ENCODE data around the gene PPP1R15B.

PPP1R15B gene

DNA sequence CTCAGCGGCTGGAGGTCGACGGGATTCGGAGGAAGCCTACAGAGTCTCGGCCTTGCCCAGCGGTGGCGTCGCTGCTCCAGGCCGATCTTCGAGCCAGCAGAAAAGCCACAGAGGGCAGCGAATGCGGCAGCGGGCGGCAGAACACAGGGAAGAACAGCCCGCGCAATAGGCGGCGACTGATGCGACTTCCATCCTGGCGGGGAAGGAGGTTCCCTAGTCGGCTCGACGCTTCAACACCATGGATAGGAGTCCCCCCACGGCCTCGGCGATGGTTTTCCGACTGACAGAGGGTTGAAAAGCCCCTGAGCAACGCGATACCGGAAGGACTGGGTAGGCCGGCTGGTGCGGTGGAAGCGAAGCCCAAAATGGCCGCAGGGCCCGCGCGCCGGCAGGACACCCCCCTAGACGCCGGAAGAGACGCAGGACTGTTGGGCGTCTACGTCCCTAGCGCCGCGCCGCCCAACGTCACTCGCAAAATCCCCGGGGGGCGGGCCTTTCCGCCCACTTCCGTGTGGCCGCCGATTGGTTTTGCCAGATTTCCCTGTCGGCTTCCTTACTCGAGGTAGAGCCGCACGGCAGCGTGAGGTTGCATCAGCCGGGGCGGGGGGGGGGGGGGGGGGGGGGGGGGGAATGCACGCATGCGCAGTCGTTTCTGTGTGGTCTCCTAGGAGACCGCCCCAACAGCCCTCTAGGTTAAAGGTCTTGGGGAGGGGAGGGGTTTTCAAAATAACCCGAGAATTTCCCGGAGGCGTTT lies at the start of gene PPP1R15B:
PPP1R15B (minus strand) TSS at position 367 of the 754 bp plus-strand sequence. CDS start 406 bp downstream, outside the sequence.
- peak; percentile 75 for DNase-seq

DNA sequence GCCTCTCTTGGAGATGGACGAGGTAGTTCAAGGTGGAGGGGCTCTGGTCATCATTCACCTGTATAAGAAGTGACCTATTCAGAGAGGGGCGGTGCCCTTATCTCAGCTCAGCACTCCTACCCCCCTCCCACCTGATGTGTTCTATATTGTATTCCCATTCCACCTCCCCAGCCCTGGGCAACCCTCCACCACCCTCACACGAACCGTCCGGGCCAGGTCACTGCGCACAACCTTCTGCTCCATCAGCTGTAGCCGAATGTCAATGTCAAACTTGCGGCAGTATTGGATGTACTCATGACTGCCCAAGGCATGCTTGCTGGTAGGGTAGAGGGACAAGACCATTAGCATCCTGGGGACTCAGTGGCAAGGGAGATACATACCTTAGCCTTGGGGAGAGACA lies 48.7 kb upstream of the PPP1R15B start:
- no peak for DNase-seq

DNA sequence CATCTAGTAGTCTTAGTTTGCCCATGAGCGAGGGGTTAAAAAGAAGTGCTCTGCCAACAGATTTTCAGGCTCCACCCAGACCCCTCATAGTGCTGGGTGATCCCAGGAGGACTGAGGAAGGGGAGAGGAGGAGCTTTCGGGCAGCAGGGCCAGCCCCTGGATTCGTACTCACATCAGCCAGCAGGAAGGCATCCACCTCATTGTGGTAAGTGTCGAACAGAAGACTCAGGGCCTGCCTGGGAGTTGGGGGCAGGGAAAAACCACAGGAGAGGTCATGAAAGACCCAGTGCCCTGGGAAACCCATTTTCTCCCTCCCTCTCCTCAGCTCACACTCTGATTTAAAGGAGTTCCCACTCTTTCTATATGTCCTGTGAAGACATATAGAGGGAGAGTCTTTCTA lies 48.1 kb upstream of the PPP1R15B start:
- no peak for DNase-seq

DNA sequence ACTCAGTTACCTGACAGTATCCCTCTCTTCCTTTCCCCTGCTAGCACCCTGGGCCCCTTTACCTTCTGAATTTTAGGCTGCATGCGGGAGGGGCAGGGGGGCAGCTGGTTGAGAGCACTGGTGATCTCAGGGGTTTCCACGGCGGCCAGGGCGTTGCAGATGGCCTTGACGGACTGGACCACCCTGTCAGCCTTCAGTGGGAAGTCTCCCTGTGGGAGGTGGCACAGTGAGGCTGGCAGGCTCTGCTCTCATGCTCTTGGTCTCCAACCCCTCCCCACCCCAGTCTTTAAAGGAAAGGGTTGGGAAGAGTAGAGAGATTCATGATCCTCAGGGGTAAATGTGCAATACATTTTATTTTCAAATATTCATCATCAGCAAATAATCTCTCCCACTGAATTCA lies 46.0 kb upstream of the PPP1R15B start:
- DNase-seq, result no peak

DNA sequence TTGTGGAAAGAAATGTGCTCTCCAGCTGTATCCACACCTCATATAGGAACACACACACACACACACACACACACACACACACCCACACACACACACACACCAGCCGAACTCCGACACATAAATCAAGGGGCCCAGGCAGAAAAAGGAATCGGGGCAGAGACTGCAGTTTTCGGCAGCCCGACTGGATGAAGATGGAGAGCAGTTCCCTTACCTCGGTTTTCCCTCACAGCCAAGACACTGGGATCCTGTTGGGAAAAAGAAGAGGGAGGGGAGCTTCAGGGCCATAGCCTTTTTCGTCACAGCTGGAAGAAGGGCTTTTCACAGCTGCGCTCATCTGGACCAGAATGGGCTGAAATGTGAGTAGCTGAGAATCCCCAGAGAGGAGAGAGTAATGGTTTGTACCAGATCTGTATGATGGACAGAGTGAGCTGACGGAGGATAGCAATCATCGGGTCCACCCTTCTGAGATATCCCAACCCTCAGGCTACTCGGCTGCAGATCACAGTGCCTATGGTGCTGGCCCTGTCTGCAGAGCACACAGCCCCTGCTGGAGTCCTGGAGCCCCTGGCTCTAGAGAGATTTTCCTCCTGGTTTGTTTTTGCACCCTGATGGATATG lies 45.3 kb upstream of the PPP1R15B start:
- DNase-seq, result no peak

DNA sequence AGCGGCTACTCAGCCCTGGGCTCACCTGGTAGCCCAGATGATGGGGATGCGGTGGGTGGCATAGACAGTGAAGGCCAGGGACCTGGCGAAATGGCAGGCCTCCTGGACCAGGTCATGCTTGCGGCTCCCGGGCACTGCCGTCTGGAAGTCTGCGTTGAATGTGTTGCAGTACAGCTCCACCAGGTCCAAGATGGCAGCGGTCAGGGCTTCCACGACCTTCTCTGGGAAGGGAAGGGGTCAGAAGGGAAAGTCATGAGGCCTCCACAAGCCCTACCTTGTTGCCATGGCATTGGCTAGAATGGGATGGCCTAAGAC lies 44.2 kb upstream of the PPP1R15B start:
- no peak for DNase-seq

DNA sequence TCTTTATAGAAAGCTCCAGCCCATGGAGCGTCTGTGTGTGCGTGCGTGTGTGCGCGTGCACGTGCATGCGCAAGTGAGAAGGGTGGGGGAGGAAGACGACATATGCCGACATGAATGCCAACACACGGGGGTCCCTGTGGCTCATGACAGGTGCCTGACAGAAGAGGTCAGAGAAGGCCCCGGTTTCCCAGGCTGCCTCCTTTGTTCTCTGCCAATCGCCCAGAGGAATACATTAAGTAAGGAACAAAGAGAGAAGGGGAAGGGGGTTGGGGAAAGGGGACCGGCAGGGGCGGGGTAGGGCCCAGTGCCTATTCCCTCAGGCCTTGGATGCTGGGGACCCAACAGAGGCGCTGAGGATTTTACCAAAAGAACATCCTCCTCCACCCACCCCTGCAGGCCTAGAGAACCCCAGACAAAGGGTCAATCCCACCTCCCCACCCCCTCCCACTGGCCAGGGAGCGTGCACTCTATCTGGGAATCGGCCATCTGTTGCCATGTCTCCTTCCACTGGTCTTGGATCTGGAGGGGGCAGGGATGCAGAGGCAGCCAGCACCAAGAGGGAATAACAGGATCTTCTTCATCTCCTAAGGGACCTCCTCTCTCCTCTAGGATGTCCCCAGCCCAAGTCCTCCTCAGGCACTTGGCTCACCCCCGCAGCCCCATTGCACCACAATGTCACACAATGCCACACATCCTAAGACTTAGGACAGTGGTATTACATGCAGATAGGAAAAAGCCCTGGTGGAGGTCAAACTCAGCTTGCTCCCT lies 43.6 kb upstream of the PPP1R15B start:
- peak; percentile 33 for DNase-seq

DNA sequence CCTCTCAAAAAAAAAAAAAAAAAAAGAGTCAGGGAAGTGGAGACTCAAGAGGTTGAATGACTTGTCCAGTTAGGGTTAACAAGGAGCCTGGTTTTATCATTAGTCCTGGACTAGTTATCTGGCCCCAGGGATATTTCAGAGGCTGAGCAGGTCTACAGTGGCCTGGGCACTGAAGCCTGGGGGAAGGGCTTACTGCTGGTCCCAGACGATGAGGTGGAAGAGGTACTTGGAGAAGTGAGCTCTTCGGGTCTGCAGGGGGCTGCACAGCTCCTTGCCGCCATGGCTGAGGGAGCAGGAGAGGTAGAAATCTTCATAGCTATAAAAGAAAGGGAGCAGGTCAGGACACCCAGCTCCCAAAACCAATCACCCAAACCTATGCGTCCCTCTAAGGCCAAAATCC lies 42.9 kb upstream of the PPP1R15B start:
- DNase-seq, result no peak

DNA sequence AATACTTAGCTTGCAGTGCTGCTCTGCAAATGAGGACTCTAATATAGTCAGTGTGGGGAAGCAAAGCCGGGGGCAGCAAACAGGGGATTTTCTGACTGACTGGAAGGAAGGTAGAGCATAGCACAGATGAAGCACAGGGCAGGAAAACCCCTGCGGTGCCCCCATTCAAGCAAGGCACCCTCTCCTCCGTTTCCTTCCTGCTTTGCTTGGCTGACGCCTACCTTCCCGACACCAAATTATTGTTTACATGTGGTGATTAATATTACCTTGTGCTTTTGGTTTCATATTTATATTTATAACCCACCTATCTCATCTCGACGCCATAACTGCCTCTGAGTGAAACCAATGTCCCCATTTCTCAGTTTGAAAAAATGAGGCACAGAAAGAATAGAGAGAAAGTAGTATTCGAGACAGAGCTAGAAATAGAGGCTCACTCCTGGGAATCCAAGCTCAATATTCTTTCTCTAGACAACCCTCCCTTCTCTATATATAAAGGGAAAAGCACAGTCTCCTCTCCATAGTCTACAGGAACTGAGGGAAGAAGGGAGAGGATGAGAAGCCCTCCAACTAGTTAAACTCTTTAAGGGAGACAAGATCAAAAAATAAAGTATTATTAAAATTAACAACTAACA lies 41.6 kb upstream of the PPP1R15B start:
- DNase-seq, result no peak

DNA sequence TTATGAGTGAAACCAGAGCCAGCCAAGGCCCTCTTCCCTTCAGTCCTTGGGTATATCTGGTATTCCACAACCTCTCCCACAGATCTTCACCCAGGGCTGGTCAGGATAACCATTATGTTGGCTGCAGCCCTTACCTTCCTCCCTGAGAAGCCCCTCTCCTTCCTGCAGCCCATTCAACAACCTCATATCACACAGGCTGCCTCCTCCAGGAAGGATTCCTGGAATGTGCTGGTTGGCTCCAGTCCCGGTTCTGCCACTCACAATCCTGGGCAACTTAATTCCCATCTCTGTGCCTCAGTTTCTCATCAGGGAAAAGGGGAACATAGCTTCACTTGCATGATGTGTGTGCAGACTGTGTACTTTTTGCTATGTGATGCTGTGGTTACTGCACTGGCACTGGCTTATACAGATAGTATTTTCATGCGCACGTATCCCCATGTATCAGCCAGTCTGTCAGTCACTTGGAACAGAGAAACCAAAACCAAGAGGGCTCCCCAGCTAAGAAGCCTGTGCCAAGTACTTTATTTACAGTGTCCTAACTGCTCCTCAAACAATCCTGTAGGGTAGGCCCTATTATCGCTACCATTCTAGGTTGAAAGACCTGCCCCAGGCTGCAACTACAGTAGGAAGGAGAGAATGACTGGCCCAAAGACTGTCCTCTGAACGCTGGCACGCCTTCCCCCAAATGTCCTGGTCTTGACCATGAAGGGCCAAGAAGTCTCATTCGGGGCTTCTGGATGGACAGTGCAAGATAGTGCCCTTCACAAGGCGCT lies 39.9 kb upstream of the PPP1R15B start:
- DNase-seq, result no peak

DNA sequence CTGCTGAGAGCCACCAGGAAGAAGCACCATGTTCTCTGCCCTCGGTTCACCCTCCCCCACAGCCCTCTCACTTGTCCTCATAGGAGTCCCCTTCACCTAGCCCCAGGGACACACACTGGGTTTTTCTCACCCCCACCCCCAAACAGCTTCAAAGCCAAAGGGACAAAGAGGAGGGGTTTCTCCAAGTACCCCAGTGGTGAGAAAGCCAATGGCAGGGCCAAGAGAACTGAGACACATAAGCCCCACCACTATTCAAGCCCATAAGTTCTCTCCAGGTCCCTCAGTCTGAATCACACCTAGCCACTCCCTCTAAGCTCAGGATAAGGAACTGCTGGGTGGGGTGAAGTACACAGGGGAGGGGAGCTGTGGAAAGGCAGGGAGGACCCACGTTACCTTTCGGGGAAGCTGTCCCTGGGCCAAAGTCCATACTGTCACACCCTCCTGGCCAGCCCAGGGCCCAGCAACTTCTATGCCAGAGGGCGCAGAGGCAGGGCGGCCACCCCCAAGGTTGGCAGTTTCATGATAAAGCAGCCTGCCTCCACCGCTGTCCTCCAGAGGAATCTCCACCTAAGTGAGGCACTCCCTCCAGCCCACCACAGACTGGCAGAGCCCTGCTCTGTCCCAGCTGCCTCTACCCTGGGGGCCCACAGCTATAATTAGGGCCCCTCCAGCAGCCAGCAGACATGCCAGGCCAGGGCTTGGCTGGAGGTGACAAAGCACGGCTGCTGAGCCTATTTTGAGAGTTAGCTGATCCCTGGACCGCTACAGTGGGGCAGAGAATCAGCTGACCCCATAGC lies 39.0 kb upstream of the PPP1R15B start:
- DNase-seq, result no peak

DNA sequence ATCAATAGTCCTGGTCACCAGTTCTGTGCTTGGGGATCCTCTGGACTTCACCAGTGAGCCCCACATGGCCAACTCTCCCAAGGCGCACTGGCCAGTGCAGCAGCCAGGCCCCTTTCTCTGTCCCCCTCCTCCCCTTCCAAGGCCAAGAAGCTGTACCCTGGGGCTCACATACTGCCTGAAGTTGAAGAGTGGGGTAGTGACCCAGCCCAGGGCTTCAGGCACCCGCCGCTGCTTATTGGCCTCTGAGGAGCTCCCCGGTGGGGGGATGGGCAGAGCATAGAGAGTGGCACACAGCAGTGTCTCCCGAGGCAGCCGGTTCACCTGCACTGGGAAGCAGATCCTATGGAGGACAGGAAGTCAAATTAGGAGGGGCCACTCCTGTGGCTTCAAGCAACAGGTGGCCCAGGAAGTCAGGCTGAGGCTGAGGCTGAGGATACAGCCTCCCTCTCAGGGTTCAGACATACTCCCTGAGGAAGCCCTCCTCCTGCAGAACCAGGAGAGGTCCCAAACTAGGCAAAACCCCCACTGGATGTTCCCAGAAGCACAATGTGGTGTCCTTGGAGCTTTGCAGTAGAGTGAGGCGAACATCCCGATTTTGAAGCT lies 38.2 kb upstream of the PPP1R15B start:
- no peak for DNase-seq

DNA sequence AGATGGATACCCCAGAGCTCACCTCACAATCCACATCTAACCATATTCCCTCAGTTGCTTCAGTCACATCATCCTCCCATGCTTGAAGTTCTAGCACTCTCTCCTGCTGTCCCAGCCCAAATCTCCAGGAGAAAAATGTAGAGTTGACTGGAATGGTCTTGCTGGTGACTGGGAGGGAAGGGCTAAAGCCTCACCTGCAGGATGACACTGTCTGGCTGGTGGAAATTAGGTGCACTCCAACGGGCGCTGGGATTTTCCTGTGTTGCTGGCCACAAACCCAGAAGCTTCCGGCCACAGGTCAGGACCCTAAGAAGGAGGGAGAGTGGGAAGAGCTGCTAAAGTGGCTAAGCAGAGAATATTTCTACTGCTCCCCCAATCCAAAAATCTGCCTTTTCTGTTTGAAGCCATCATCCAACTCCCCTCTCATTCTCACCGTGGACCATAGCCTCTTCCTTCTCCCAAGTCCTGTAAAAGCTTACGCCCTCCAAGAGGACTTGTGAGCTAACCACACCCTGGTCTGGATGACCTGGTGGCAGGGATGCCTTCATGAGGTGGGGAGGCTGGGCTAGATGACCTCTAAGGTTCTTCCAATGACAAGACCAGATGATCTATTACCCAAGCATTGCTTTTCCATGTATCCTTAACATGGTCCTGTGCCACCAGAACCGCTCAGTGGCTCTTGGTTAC lies 37.5 kb upstream of the PPP1R15B start:
- DNase-seq, result no peak

DNA sequence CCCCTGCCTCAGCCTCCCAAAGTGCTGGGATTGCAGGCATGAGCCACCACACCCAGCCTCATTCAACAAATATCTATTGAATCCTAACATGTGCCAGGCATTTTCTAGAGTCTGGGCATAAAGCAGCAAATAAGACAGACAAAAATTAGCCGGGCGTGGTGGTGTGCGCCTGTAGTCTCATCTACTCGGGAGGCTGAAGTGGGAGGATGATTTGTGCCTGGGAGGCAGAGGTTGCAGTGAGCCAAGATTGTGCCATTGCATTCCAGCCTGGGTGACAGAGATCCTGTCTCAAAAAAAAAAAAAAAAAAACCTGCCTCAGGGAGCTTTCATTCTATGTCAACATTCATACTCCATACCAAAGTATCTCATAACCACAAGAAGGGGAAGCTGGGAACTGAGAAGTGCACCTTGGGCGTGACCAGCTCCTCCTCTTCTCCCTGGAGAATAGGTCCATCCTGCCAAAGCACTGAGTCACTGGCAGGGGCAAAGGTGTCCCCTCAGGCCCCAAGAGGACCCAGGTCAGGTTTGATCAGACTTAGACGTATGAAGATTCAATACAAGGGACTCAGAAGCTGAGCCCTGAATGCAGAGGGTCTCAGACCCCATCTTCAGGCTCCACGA lies 36.8 kb upstream of the PPP1R15B start:
- DNase-seq, result no peak

DNA sequence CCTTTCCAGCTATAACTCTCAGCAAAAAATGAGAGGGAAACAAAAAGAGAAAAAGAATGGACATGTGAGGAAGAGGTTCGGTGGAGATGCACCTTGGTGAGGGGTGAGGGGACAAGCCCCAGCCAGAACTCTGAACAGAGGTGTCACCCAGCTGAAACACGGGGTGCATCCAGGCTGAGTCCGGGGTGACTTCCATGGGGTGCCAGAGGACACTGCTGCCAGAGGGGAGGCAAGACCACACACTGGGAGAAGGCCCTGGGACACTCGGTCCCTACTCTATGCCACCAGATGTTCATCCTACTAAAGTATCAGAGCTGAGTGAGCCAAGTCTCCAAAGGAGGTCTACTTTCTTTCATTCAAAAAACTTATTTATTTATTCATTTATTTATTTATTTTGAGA lies 36.1 kb upstream of the PPP1R15B start:
- no peak for DNase-seq

DNA sequence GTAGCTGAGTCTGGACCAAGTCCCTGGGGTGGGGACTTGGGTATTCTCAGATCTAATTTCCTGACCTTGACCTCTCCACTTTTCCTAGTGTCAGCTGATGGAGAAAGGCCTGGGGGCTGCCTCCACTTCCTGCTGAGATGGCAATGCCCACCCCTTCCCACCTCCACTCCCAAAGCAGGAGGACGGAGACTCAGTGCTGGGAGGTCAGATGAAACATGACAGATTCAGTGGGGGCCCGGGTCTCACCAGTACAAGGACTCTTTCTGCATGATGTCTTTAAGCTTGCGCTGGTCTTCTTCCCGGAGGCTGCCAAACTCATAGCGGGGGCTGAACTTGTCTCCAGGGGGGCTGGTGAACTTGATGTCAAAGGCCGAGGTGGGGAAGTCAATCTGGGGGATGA lies 35.6 kb upstream of the PPP1R15B start:
- DNase-seq, result no peak

DNA sequence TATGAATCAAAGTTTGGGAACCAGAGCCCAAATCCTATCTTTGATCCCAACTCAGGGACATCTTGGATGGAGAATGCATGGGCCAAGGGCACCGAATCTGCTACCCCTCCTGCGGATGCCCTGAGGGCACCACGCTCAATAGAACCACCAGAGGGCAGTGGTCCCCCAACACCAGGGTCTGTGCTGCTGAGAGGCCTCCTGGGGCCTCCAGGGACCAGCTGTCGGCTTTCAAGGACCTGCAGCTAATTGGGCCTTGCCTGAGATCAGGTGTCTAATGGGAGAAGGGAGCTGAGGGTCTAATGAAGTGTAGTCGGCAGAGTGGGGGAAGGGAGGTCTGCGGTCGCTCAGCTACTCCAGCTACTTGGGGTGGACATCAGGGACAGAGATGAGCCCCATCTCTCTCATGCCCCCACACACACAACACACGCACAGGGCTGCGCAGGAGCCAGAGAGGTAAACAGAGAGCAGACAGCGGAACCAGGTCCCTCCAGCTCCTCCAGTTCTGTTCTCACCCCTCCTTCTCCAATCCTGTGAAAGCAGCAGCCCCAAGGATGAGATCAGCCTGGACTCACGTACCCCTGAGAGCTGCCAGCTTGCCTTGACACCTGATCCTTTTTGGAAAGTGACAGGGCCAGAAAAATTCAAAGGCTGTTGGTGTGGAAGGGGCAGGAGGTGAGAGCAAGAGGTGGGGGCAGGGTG lies 34.9 kb upstream of the PPP1R15B start:
- peak; percentile 90 for DNase-seq

DNA sequence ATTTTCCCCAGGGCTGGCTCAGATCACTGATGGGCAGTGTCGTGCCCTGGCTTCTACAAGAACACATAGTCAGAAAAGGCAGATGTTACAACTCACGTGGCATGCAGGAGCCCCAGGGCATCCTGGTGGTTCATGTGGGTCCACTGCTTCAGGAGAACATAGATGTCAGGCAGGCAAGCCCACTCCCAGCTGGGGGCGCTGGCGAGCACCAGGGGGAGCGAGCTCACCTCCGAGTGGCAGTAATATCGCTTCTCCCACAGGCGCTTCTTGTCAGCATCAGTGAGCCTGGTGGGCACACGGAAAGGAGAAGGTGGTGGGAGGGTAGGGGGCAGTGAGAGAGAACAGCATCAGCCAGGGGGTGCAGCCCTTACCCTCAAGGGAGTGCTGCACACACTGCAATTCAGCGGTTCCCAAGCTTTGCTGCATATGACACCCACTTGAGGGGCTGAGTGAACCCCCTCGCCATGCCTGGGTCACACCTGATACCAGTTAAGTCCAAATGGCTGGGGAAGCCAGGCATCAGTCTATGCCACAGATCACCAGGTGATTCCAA lies 34.3 kb upstream of the PPP1R15B start:
- DNase-seq, result peak; percentile 24

DNA sequence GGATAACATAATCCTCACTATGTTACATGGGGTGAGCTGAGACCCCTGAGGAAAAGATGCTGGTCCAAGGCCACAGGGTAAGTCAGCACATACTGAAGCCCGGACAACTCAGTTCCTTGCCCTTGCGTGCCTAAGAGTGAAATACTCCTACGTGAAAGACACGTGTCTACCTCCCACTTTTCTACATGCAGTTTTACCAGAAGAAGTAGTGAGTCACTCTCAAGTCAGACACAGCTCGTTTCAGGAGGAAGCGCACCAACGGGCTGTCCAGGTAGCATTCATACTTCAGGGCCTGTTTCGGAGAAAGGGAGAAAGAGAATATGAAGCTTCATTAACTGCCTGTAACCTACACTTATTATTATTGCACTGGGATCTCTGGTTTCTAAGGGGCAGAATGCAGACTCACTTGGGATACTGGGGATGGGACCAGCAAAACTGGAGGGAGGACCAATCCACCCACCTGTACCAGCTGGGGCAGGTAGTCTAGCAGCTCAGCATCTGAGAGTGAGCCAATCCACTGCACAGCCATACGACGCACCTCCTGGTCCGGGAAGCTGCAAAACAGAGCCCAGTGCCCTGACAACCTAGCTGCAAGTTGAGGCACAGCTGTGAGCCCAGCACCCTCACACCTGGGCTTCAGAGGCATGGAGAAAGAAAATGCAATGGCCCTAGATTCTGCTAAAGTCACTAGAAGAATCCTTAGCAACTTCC lies 32.4 kb upstream of the PPP1R15B start:
- DNase-seq, result no peak

Measured in NCI-H524 treated with DMSO at 0.1 percent for 48 hours (cell line).